ENCODE measurements around the gene STAG1.
"Not testable (repeated sequence)": the region's sequence is repeated elsewhere in the genome, so short reads cannot be mapped to it uniquely, and the experiment has no call there.

STAG1 gene

DNA sequence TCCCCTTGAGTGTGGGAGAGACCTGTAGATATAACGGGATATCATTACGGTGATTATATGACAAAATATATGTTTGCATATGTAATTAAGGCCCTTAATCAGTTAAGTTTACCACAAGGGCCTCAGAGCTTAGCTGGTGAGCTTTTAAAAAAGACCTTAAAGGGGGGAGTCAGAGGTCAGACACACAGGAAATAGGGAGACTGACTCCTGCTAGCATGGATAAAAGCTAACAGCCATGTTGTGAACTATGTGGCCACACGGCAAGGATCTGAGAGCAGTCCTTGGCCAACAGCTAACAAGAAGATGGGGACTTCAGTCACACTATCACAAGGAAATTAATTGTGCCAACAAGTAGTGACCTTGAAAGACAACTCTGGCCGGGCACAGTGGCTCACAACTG, 3.1 kb downstream of the STAG1 start:
- DNase-seq (ENCODE audit: low spot score) = no peak

DNA sequence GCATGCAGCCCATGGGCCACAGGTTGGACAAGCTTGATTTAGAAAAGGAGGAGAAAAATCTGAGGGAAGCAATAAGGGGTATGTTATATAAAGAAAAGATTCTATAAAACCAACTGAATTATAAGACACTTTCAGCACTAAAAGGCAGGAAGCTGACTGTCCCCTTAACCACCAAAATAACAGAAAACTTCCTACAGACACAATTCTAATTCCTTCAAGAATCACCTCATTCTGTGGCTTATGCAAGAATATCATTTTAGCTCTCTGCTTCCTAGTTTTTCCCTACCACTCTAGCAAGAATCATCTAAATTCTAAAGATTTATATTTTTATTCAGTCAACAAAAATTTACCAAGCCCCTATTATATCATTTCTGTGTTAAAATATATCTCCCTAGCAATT, 6.3 kb downstream of the STAG1 start:
- DNase-seq (ENCODE audit: low spot score) = no peak

DNA sequence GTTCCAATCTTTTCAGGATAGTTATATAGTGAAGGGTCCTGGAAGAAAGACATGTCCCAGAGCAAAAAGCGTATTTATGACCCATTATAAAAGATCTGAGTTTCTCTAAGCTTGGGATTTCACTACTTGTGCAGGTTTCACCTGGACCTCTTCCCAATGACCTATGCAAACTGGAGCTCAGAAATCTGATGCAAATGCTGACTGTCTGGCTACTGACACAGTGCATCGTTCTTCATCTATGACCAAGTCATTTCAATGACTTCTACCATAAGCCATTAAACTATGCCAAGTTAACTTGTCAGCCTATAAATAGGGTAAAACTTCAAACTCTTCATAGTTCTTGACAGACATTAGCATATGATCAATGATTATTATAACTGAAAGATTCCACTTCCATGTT, 11.1 kb downstream of the STAG1 start:
- no peak for DNase-seq (ENCODE audit: low spot score)

DNA sequence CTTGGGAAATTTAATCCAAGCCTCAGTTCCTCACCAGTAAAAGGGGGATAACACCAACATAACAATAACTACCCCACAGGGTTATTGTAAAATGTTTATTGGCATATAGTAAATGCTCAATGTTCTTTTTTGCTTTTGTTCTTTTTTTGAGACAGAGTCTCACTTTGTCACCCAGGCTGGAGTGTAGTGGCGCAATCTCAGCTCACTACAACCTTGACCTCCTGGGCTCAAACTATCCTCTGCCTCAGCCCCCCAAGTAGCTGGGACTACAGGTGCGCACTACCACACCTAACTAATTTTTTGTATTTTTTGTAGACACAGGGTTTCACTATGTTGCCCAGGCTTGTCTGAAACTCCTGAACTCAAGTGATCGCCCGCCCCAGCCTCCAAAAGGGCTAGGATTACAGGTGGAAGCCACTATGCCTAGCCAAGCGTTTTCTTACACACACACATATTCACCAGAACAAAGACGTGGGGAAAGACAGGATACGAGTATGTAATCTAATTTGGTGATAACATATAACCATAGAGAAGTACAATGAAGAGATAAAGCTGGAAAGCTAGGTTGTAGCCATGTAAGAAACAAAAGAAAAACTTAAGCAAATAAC, 11.7 kb downstream of the STAG1 start:
- DNase-seq (ENCODE audit: low spot score) = no peak

DNA sequence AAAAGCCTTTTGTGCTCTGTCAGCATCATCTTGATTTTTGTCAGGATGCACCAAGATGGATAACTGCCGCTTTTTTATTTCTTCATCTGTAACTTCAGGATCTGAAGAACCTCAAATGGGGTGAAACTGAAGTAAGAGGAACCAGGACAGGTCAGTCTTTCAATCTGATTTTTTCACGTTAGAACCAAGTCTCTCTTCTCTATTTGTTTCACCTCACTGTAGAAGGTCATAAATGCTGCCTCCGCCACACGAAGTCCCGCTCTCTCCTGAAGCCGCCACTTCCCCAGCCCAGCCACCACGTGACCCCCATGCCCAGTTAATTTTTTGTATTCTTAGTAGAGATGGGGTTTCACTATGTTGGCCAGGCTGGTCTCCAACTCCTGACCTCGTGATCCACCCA, 15.2 kb downstream of the STAG1 start:
- DNase-seq (ENCODE audit: low spot score) = not testable (repeated sequence)

DNA sequence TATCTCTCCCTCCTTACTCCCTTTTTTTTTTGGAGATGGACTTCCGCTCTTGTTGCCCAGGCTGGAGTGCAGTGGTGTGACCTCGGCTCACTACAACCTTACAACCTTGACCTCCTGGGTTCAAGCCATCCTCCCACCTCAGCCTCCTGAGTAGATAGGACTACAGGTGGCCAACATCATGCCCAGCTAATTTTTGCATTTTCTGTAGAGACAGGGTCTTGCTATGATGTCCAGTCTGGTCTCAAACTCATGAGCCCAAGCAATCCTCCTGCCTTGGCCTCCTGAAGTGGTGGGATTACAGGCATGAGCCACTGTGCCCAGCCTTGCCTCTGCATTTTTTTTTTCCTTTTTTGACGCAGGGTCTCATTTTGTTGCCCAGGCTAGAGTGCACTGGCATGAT, 17.1 kb downstream of the STAG1 start:
- no peak for DNase-seq (ENCODE audit: low spot score)

DNA sequence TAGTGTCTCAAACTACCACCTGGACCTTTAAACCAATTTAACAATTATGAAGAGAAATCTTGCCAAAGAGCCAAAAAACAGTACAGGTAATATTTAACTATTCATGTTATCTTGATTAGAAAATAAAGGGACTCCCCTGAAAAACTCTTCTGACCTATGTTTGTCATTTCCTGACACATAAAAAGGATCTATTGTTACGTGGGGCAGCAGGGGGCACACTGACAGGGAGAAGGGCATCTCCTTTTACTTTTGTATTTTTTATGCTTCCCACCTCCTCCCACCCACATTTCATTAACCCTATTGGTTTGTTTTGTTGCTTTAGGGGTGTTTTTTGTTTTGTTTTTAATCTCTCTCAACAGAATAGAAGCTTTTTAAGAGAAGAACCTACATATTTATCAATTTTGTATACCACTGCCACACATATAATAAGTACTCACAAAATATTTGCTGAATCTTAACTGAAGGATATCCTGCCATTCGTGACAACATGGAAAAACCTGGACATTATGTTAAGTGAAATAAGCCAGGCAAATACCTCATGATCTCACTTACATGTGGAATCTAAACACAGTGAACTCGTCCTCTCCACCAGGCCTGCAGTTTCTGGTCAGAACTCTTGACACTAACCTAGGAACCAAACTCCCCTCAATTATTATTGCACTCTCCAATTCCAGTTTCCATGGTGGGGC, 17.7 kb downstream of the STAG1 start:
- DNase-seq (ENCODE audit: low spot score) = no peak

DNA sequence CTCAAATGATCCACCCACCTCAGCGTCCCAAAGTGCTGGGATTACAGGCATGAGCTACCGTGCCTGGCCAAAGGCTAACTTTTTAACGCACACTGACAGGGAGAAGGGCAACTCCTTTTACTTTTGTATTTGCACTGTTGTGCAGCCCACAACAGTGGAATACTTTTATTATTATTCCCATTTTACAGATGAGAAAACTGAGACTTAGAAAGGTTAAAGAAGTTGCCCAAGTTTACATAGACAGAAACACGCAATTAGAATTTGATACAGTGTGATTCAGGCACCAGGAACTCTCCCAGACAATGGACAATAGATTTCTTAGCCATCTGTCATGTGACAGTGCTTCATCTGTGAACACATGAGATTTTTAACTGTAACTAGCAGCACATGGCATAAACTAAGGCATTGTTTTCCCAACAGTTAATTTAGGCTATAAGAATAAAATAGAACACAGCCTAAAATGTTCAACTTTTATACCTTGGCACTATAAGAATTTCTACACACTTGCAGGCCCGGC, 18.8 kb downstream of the STAG1 start:
- no peak for DNase-seq (ENCODE audit: low spot score)

DNA sequence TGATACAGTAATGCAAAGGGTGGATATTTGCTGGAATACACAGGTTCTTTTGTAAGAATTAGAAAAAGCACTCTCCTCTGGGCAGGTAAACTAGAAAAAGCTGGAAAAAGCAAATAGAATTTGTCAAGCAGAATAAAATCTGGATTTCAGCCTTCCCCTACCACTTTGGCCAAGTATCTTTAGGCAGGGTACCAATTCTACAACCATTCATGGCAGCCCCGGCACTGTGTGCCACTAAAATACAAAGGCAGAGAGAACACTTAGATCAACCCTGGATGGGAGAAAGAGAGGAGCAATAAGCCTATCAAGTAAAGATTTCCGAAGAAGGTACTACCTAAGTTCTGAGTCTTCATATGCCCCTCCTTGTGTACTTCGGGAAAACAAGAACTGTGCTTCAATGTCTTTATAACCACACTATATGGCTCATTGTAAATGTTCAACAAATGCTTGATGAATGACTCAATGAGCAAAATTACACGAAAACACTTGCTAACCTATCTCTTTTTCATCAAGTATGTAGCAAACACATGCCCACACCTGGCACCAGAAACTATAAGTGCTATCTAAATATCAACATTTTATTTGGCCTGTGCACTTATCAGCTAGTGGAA, 20.8 kb downstream of the STAG1 start:
- DNase-seq (ENCODE audit: low spot score) = no peak

DNA sequence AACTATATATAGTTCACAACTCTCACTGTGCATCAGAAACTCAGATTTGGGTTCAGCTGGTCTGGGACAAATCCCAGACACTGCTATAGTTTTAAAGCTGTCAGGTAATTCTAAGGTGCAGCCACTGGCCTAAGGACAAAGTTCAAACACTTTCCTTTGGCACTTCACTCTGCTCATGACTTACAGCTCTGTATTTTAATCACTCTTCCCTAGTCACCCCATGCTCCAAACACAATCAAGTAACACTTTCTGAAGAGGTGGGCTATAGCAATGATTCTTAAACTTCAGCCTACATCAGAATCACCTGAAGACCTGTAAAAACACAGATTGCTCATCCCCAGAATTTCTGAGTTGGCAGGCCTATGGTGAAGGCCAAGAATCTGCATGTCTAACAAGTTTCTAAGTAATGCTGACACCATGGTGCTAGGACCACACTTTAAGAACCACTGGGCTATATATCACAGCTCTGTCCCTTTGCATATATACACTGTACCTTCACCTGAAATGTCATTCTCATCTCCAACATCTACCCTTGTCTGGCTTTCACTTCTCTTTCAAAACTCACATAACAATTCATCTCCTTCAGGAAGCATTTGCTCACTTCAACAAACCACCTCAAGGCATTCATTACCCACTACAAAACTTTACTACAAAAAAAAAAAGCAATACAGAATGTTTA, 21.4 kb downstream of the STAG1 start:
- no peak for DNase-seq (ENCODE audit: low spot score)

DNA sequence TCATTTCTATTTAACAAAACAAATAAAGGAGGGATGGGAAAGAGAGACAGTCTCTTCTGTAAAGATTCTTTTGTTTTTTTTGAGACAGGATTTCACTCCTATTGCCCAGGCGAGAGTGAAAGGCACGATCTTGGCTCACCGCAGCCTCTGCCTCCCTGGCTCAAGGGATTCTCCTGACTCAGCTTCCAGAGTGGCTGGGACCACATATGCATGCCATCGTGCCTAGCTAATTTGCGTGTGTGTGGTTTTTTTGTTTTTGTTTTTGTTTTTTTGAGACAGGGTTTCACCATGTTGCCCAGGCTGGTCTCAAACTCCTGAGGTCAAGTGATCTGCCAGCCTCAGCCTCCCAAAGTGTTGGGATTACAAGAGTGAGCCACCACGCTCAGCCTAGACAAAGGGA, 23.3 kb downstream of the STAG1 start:
- no peak for DNase-seq (ENCODE audit: low spot score)

DNA sequence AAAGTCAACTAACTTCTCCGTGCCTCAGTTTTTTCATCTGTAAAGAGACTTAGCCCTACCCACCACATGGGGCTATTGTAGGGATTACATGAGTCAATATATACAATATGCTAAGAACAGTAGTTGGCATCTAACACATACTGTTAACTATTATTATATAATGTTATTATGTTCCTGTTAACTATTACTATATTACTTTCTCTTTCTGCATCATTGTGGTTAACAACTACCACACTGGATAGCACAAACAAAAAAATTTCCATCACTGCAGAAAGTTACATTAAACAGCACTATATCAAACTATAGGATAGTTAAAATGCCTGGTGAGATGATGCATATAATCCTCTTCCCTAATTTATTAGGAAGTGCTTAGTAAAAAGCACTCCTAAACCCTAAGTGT, 23.7 kb downstream of the STAG1 start:
- no peak for DNase-seq (ENCODE audit: low spot score)

DNA sequence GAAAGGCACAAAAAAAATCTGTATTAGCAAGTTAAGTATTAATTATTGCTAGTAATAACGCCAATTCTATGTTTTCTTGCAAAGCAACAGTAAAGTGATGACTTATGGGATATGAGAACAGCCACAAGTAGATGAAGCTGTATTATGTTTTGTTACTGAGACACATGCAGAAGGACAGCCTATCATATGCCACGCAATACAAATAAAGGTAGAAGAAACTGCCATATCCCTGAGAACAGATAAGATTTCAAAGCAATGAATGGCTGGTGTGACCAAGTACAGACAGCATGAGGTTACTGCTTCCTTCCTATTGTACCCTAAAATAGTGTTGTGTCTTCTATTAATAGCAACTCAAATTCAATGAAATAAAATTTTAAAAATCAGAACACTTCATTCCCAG, 26.7 kb downstream of the STAG1 start:
- no peak for DNase-seq (ENCODE audit: low spot score)

DNA sequence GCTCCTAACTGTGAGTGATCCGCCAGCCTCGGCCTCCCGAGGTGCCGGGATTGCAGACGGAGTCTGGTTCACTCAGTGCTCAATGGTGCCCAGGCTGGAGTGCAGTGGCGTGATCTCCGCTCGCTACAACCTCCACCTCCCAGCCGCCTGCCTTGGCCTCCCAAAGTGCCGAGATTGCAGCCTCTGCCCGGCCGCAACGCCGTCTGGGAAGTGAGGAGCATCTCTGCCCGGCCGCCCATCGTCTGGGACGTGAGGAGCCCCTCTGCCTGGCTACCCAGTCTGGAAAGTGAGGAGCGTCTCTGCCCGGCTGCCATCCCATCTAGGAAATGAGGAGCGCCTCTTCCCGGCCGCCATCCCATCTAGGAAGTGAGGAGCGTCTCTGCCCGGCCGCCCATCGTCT, 29.3 kb downstream of the STAG1 start:
- not testable (repeated sequence) for DNase-seq (ENCODE audit: low spot score)

DNA sequence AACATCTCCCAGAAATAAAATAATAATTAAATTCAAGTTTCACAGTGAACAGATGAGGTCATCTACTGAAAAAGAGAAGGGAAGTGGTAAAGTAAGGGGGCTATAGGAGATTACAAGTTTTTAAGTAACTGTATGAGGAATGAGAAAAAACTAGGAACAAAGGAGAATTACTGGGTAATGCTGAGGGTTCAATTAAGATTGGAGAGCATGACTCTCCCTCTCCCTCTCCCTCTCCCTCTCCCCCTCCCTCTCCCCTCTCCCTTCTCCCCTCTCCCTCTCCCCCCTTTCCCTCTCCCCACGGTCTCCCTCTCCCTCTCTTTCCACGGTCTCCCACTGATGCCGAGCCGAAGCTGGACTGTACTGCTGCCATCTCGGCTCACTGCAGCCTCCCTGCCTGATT, 29.8 kb downstream of the STAG1 start:
- DNase-seq (ENCODE audit: low spot score) = not testable (repeated sequence)

DNA sequence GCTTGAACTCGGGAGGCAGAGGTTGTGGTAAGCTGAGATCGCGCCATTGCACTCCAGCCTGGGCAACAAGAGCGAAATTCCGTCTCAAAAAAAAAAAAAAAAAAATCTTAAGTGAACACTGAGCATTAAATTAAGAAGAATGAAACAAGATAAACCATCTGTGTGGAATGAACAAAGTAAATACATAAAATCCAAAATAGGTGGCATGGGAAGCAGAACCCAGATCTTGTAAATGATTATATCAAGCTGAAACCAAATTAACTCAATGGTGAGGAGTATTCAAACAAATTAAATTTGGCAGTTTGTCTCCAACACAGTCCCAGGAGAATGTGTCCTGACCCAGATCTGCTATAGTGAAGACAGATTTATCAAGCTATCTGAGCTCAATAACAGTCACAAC, 32.1 kb downstream of the STAG1 start:
- peak; percentile 96 for DNase-seq (ENCODE audit: low spot score)

DNA sequence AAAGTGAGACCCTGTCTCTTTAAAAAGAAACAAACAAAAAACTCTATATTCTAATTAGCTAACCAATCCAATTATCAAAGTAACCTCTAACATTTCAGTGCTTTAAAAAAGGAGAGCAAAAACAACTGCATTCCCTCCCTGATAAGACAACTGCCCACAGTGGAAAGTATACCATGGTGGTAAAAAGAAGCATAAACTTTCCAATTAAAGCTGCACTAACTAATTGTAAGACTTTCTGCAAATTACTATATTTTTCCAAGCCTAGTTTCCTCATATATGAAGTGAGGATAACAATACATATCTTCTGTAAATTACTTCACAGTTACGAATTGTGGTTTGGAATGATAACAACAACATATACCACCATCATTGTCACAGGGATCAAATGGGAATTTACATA, 35.5 kb downstream of the STAG1 start:
- no peak for DNase-seq (ENCODE audit: low spot score)

DNA sequence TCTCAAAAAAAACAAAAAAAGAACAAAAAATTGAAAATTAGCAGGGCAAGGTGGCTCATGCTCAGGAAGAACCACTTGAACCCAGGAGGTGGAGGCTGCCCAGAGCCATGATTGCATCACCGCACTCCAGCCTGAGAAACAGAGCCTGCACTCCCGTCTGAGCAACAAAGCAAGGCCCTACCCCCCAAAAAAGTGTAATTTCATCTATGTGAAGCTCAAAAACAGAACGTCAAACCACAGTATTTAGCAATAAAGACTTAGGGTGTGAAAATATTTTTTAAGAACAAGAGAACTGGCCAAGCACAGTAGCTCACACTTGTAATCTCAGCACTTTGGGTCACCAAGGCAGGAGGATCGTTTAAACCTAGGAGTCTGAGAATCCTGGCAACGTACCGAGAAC, 38.2 kb downstream of the STAG1 start:
- no peak for DNase-seq (ENCODE audit: low spot score)

DNA sequence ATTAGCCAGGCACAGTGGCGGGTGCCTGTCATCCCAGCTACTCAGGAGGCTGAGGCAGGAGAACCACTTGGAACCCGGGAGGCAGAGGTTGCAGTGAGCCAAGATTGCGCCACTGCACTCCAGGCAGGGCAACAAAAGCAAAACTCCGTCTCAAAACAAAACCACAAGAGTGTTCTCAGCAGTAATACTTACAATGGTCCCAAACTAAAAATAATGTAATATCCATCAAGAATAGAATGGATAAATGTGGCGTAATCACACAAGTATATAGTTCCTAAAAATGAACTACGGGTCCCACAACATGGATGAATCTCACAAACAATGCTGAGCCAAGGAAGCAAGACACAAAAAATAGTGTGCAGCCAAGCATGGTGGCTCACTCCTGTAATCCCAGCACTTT, 39.2 kb downstream of the STAG1 start:
- DNase-seq (ENCODE audit: low spot score) = no peak

DNA sequence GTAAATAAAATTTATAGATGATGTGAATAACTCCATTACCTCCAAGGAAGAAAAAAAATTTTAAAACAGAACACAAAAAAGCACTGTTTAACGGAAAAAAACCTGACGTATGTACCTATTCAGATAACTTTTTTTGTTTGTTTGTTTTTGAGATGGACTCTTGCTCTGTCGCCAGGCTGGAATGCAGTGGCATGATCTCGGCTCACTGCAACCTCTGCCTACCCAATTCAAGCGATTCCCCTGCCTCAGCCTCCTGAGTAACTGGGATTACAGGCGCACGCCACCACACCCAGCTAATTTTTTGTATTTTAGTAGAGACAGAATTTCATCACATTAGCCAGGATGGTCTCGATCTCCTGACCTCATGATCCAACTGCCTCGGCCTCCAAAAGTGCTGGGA, 40.3 kb downstream of the STAG1 start:
- DNase-seq (ENCODE audit: low spot score) = not testable (repeated sequence)

DNA sequence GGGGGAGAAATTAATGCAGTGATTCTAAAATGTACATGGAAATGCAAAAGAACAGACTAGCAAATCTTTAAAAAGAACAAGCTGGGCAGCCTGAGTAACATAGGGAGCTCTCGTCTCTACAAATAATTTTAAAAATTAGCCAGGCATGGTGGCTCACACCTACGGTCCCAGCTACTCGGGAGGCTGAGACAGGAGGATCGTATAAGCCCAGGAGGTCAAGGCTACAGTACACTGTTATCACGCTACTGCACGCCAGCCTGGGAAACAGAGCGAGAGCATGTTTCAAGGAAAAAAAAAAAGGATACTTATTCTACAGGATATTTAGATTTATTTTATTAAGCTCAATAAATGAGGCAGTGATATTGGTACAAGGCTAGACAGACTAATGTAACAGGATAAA, 40.9 kb downstream of the STAG1 start:
- no peak for DNase-seq (ENCODE audit: low spot score)

DNA sequence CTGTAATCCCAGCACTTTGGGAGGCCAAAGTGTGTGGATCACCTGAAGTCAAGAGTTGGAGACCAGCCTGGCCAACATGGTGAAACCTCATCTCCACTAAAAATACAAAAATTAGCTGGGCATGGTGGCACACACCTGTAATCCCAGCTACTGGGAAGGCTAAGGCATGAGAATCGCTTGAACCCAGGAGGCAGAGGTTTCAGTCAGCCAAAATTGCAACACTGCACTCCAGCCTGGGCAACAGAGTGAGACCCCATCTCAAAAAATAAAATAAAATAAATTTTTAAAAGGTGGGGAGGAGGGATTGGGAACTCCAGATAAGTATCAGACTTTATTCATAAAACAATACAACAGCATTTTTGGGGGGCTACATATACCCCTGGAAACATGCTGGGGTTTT, 42.4 kb downstream of the STAG1 start:
- DNase-seq (ENCODE audit: low spot score) = not testable (repeated sequence)

Measured in SK-N-DZ (cell line).